Ishikawa (cell line): Measurements from ENCODE around the gene TRERF1.

Source experiments
- CEBPB ChIP-seq: IDR thresholded peaks from 2 replicates; pipeline ENCODE4 v1.6.1; 2012
- CREB1 ChIP-seq: IDR thresholded peaks from 2 replicates; pipeline ENCODE4 v1.6.1; 2012; ENCODE audit warnings: low read depth
- EGR1 ChIP-seq: IDR thresholded peaks from 2 replicates; pipeline ENCODE4 v1.6.1; 2012
- EP300 ChIP-seq: IDR thresholded peaks from 2 replicates; pipeline ENCODE4 v1.6.1; 2012; ENCODE audit warnings: borderline replicate concordance
- FOXM1 ChIP-seq: IDR thresholded peaks from 2 replicates; pipeline ENCODE4 v1.6.1; 2012; ENCODE audit warnings: low read depth, borderline replicate concordance
- NFIC ChIP-seq: IDR thresholded peaks from 2 replicates; pipeline ENCODE4 v1.6.1; 2012
- RAD21 ChIP-seq: IDR thresholded peaks from 2 replicates; pipeline ENCODE4 v1.6.1; 2012; ENCODE audit warnings: low read depth
- TAF1 ChIP-seq: IDR thresholded peaks from 2 replicates; pipeline ENCODE4 v1.6.1; 2012; ENCODE audit warnings: low read depth, mild to moderate bottlenecking
- TCF12 ChIP-seq: IDR thresholded peaks from 2 replicates; pipeline ENCODE4 v1.6.1; 2012; ENCODE audit warnings: low read depth
- TEAD4 ChIP-seq: IDR thresholded peaks from 2 replicates; pipeline ENCODE4 v1.6.1; 2012
- USF1 ChIP-seq: IDR thresholded peaks from 2 replicates; pipeline ENCODE4 v1.6.1; 2012
- YY1 ChIP-seq: IDR thresholded peaks from 2 replicates; pipeline ENCODE4 v1.6.1; 2012; ENCODE audit warnings: low read depth
- ZBTB7A ChIP-seq: IDR thresholded peaks from 2 replicates; pipeline ENCODE4 v1.6.1; 2012; ENCODE audit warnings: low read depth
- TF ChIP-seq, protein P1 (sequence below): IDR thresholded peaks from 2 replicates; pipeline ENCODE4 v1.6.1; 2012; ENCODE audit warnings: low read depth, mild to moderate bottlenecking
- TF ChIP-seq, protein P2 (sequence below): IDR thresholded peaks from 2 replicates; pipeline ENCODE4 v1.6.1; 2012

TRERF1 gene

DNA sequence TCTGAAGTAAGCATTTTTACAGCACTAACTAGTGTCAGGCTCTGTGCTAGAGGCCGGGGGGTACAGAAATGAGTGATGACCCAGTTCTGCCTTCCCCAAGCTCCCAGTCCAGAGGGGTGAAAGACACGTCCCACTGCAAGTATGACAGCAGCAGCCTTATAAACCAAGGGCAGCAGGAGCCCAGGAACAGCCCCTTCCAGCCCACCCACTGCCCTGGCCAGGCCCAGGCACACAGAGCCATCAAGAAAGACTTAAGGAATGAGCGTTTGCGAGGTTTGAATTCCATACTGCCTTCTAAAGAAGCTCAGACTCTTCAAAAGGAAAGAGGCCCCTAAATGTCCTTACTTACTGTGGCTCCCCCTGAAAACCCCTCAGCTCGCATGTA lies 10.0 kb downstream of the TRERF1 start:
- no peak for TF ChIP-seq ZBTB7A
- TF ChIP-seq, protein P1, sequence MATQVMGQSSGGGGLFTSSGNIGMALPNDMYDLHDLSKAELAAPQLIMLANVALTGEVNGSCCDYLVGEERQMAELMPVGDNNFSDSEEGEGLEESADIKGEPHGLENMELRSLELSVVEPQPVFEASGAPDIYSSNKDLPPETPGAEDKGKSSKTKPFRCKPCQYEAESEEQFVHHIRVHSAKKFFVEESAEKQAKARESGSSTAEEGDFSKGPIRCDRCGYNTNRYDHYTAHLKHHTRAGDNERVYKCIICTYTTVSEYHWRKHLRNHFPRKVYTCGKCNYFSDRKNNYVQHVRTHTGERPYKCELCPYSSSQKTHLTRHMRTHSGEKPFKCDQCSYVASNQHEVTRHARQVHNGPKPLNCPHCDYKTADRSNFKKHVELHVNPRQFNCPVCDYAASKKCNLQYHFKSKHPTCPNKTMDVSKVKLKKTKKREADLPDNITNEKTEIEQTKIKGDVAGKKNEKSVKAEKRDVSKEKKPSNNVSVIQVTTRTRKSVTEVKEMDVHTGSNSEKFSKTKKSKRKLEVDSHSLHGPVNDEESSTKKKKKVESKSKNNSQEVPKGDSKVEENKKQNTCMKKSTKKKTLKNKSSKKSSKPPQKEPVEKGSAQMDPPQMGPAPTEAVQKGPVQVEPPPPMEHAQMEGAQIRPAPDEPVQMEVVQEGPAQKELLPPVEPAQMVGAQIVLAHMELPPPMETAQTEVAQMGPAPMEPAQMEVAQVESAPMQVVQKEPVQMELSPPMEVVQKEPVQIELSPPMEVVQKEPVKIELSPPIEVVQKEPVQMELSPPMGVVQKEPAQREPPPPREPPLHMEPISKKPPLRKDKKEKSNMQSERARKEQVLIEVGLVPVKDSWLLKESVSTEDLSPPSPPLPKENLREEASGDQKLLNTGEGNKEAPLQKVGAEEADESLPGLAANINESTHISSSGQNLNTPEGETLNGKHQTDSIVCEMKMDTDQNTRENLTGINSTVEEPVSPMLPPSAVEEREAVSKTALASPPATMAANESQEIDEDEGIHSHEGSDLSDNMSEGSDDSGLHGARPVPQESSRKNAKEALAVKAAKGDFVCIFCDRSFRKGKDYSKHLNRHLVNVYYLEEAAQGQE, result no peak
- TF ChIP-seq TCF12, result no peak
- TF ChIP-seq CEBPB, result no peak
- no peak for TF ChIP-seq USF1
- TF ChIP-seq EGR1, result no peak
- TF ChIP-seq TAF1, result no peak
- no peak for TF ChIP-seq FOXM1
- TF ChIP-seq EP300, result no peak
- TF ChIP-seq RAD21, result no peak

- no peak for TF ChIP-seq ZBTB7A
- no peak for TF ChIP-seq NFIC
- no peak for TF ChIP-seq TEAD4
- no peak for TF ChIP-seq TCF12
- TF ChIP-seq YY1, result no peak
- TF ChIP-seq, protein P2, sequence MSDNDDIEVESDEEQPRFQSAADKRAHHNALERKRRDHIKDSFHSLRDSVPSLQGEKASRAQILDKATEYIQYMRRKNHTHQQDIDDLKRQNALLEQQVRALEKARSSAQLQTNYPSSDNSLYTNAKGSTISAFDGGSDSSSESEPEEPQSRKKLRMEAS, result no peak
Observed at GRCh38 chr6:42440778-42441696, 10.7 kb downstream of the TRERF1 start.

DNA sequence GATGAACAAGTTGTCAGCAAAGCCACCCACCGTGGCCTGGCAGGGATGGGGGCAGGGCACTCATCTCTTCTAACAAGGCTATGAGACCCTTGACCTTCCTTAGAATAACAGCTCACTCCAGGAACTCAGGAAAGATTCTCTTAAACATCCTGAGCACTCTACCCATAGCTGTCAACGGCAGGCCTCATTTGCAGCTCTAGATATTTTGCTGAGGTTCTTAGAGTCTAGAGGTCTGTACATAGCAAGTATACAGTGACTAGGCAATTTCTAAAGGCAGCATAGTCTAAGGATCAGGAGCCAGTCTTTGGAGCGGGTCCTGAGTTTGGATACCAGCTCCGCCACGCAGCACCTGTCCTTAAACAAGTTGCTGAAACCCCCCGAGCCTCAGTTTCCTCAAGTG lies 11.7 kb downstream of the TRERF1 start:
- TF ChIP-seq, protein P2, result no peak
- TF ChIP-seq TEAD4, result no peak
- TF ChIP-seq YY1, result no peak
- TF ChIP-seq RAD21, result no peak
- no peak for TF ChIP-seq EP300
- TF ChIP-seq TAF1, result no peak
- no peak for TF ChIP-seq USF1
- no peak for TF ChIP-seq FOXM1
- TF ChIP-seq ZBTB7A, result no peak

GRCh38 chr6:42436825-42437224 lies 14.9 kb downstream of the TRERF1 start:
- no peak for TF ChIP-seq NFIC
- no peak for TF ChIP-seq EP300
- TF ChIP-seq YY1, result no peak
- TF ChIP-seq RAD21, result no peak
- TF ChIP-seq TAF1, result no peak
- TF ChIP-seq EGR1, result no peak
- TF ChIP-seq ZBTB7A, result no peak
- TF ChIP-seq, protein P2, result no peak
- no peak for TF ChIP-seq TEAD4
- TF ChIP-seq, protein P1, result no peak
- TF ChIP-seq CREB1, result no peak

DNA sequence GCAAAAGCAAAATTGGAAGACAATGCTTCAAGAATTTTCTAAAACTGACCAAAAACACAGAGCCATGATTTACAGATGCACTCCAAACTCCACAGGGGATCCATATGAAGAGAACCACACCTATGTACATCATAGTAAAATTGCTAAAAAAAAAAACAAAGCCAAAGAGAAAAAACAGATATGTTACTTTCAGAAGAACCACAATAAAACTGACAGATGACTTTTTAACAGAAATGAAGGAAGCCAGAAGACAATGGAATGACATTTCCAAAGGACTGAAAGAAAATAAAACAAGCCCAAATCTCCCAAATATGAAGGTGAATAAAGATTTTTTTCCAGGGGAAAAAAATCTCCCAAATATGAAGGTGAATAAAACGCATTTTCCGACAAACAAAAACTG lies 17.5 kb downstream of the TRERF1 start:
- TF ChIP-seq CREB1 (no peak), YY1 (no peak), CEBPB (no peak), USF1 (no peak), RAD21 (no peak), TAF1 (no peak), EGR1 (no peak), ZBTB7A (no peak), NFIC (no peak), EP300 (no peak), FOXM1 (no peak), TCF12 (no peak), TEAD4 (no peak)
- TF ChIP-seq, protein P1, result no peak
- TF ChIP-seq, protein P2, result no peak
